K562 (cell line): ENCODE results near the gene PUS3. TPM values are rescaled to one million over a fixed set of nuclear protein-coding genes. Genes with fewer than 3 reads are reported as not detected.

Experiments
- BCOR ChIP-seq: fragments of 450-650 bp; IDR thresholded peaks from 2 replicates; pipeline ENCODE4 v1.6.1; 2016
- CBX1 ChIP-seq: sonication (generic); IDR thresholded peaks from 2 replicates; pipeline ENCODE4 v1.6.1; 2016; ENCODE audit warnings: antibody characterized with exemption, low read depth, mild to moderate bottlenecking
- CBX8 ChIP-seq: fragments of 200-600 bp; sonication (generic); IDR thresholded peaks from 2 replicates; pipeline ENCODE4 v1.6.1; 2012; ENCODE audit warnings: borderline replicate concordance, mixed run types, low read depth, mild to moderate bottlenecking, moderate library complexity, mixed read lengths, low read length, control low read depth, inconsistent platforms; ENCODE audit not compliant: poor library complexity, severe bottlenecking; ENCODE audit errors: extremely low read depth
- HMGN3 ChIP-seq: IDR thresholded peaks from 2 replicates; pipeline ENCODE4 v1.6.1; 2011; ENCODE audit warnings: borderline replicate concordance, low read depth, mild to moderate bottlenecking, mixed read lengths, low read length; ENCODE audit not compliant: insufficient read length; ENCODE audit errors: extremely low read depth
- POLR2H ChIP-seq: IDR thresholded peaks from 2 replicates; pipeline ENCODE4 v1.6.1; 2016; ENCODE audit warnings: missing genetic modification characterization, low read depth, mild to moderate bottlenecking, control low read depth, missing compliant biosample characterization, moderate library complexity
- ZBTB5 ChIP-seq: fragments of 450-650 bp; IDR thresholded peaks from 2 replicates; pipeline ENCODE4 v1.6.1; 2017; ENCODE audit warnings: antibody characterized with exemption
- ZNF12 ChIP-seq: sonication (generic); formaldehyde crosslinking; IDR thresholded peaks from 2 replicates; pipeline ENCODE4 v1.4.0; 2020; ENCODE audit warnings: mild to moderate bottlenecking, missing genetic modification reagents
- ZNF217 ChIP-seq: sonication (generic); formaldehyde crosslinking; IDR thresholded peaks from 2 replicates; pipeline ENCODE4 v1.8.0; 2022; ENCODE audit warnings: mild to moderate bottlenecking, missing genetic modification reagents
- polyA plus RNA-seq, 8 experiments: library from polyadenylated mRNA; depleted of rRNA in 4 of 8; stranded (reverse) in 5 of 8; unstranded in 3 of 8; fragments of >200 nt; fragmentation: Nextera tagmentation in 2 of 8; fragmentation: Illumina TruSeq in 1 of 8; extraction: Ambion mirVana in 2 of 8; extraction: Trizol in 1 of 8; gene quantifications; 2 replicates each; pipeline versions ENCODE4 v1.2.1 to v1.2.3, GENCODE V29; 2011 to 2014; ENCODE audit warnings: inconsistent platforms in 1 of 8, missing spikeins in 1 of 8
- total RNA-seq, 7 experiments: library from RNA; depleted of rRNA in 6 of 7; stranded (reverse); fragments of >200 nt in 6 of 7; fragmentation: Illumina TruSeq in 2 of 7; extraction: Trizol in 2 of 7; gene quantifications; 2 replicates each; pipeline versions ENCODE4 v1.2.1 to v1.2.3, GENCODE V29; 2011 to 2021; ENCODE audit warnings: low replicate concordance in 1 of 7
- TF ChIP-seq, protein P1 (sequence below): sonication (generic); formaldehyde crosslinking; IDR thresholded peaks from 2 replicates; pipeline ENCODE4 v1.8.0; 2023; ENCODE audit warnings: mild to moderate bottlenecking, missing genetic modification reagents

The PUS3 gene
- total and polyA plus RNA-seq, 9 of the 15 experiments (the other 6 are each of a cell fraction or from before 2014, with no cell fraction given): 16.5 to 49.2 (median 35.9) TPM

GRCh38 chr11:125883375-125883774 is 19.6 kb downstream of the PUS3 start (continued):
- TF ChIP-seq ZBTB5: no peak
- TF ChIP-seq ZNF217 (CRISPR knock-in tag): no peak
- no peak for TF ChIP-seq HMGN3
- TF ChIP-seq CBX8: no peak
- no peak for TF ChIP-seq ZNF12 (CRISPR knock-in tag)
- TF ChIP-seq, protein P1, sequence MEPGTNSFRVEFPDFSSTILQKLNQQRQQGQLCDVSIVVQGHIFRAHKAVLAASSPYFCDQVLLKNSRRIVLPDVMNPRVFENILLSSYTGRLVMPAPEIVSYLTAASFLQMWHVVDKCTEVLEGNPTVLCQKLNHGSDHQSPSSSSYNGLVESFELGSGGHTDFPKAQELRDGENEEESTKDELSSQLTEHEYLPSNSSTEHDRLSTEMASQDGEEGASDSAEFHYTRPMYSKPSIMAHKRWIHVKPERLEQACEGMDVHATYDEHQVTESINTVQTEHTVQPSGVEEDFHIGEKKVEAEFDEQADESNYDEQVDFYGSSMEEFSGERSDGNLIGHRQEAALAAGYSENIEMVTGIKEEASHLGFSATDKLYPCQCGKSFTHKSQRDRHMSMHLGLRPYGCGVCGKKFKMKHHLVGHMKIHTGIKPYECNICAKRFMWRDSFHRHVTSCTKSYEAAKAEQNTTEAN: no peak
- no peak for TF ChIP-seq BCOR
- no peak for TF ChIP-seq POLR2H
- TF ChIP-seq CBX1: no peak
